Heart left ventricle (tissue), 13 donors: ENCODE results near the gene TEKT4.
"Not testable (repeated sequence)": the region's sequence is repeated elsewhere in the genome, so short reads cannot be mapped to it uniquely, and the experiment has no call there.

ENCODE experiments used
- POLR2A ChIP-seq, 2 donors: fragments of 450-650 bp; IDR thresholded peaks; one replicate each; pipeline ENCODE4 v1.6.1; 2017; ENCODE audit warnings: antibody characterized with exemption in 2 of 2, mild to moderate bottlenecking in 2 of 2, moderate library complexity in 2 of 2
- TF ChIP-seq, protein P1 (sequence below), 12 donors: fragments of 200-600 bp; sonication (generic) in 4 of 12; IDR thresholded peaks; one replicate each; pipeline versions ENCODE4 v1.5.0 to v1.8.0; 2018 to 2022; ENCODE audit warnings: antibody characterized with exemption in 12 of 12, mild to moderate bottlenecking in 5 of 12
- donor health status: ischemic (EF 13 %, LVEDD 7.1; RV severe dilation, severe dysfunction).
- donor health status: DM: no; HTN: yes; CAD: no.
- donor health status: DM: no; HTN: no; CAD: no.
- donor health status: ischemic (EF 25% LVEDD 6.9; RV normal size, moderate dysfunction).
- donor health status: ischemic (EF 25% LVEDD 5.7; RV mildly dilated, moderate dysfunction).
- donor health status: ischemic (EF 35%, LVEDD 5.7; RV mildly dilated, moderate dysfunction).
- donor health status: nonischemic (EF 11% LVEDD 7.7; RV severe dilation, severe dysfunction).
- donor health status: DM: yes; HTN: yes; CAD: no.
- donor health status: PGD.
- donor health status: ischemic (EF 29% LVEDD 5.4; RV normal size, mild dysfunction).
- donor health status: nonischemic (EF 23%, LVEDD 6.1; RV moderate dilation, normal function).

DNA sequence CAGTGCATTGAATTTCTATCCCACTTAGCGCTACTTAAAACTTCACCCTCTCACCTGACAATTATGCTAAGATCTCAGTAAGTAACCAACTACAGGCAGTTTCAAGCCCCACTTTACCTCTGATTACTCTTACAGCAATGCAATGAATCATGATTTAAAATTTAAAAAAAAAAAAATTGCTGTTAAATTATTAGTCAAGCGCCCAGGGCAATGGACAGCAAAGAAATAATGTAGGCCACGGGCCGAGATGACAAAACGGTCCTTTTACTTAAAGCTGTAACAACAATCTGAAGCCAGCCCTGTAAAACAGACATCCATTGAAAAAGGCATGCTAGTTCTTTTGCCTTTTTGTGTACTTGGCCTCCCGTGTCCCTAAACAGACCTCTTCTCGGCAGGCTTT is 24.0 kb downstream of the TEKT4 start:
- not testable (repeated sequence) for TF ChIP-seq POLR2A (IDR thresholded peaks at IDR 0.05)
- TF ChIP-seq, protein P1, sequence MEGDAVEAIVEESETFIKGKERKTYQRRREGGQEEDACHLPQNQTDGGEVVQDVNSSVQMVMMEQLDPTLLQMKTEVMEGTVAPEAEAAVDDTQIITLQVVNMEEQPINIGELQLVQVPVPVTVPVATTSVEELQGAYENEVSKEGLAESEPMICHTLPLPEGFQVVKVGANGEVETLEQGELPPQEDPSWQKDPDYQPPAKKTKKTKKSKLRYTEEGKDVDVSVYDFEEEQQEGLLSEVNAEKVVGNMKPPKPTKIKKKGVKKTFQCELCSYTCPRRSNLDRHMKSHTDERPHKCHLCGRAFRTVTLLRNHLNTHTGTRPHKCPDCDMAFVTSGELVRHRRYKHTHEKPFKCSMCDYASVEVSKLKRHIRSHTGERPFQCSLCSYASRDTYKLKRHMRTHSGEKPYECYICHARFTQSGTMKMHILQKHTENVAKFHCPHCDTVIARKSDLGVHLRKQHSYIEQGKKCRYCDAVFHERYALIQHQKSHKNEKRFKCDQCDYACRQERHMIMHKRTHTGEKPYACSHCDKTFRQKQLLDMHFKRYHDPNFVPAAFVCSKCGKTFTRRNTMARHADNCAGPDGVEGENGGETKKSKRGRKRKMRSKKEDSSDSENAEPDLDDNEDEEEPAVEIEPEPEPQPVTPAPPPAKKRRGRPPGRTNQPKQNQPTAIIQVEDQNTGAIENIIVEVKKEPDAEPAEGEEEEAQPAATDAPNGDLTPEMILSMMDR (IDR thresholded peaks at IDR 0.05) = not testable (repeated sequence)
